Neural cell (in vitro differentiated cells): ENCODE data around the gene EVPL. TPM values are rescaled to one million over a fixed set of nuclear protein-coding genes. Genes with fewer than 3 reads are reported as not detected.

Source experiments
- H2AFZ ChIP-seq: fragments of 200-600, 300-800 bp; sonication (generic), shearing (Covaris generic); 2 replicates; pipeline ENCODE4 v1.6.0; 2014; ENCODE audit warnings: low read depth, mild to moderate bottlenecking, antibody characterized with exemption, low read length, moderate library complexity
- H3F3A ChIP-seq: fragments of 200-600 bp; shearing (Covaris generic); 2 replicates; pipeline ENCODE4 v1.6.1; 2016; ENCODE audit warnings: mild to moderate bottlenecking, moderate library complexity, mixed read lengths, antibody characterized with exemption, low read length; ENCODE audit not compliant: insufficient read depth, poor library complexity, severe bottlenecking
- H3K27ac ChIP-seq: fragments of 200-600, 300-800 bp; sonication (generic), shearing (Covaris generic); 2 replicates; pipeline ENCODE4 v1.5.1; 2014; ENCODE audit warnings: mild to moderate bottlenecking, low read length, moderate library complexity
- H3K27me3 ChIP-seq: fragments of 300-800, 200-600 bp; sonication (generic), shearing (Covaris generic); 2 replicates; pipeline ENCODE4 v1.6.0; 2014; ENCODE audit warnings: mild to moderate bottlenecking, low read depth, low read length, moderate library complexity; ENCODE audit not compliant: insufficient read depth
- H3K36me3 ChIP-seq: fragments of 300-800, 200-600 bp; sonication (generic), shearing (Covaris generic); 2 replicates; pipeline ENCODE4 v1.5.1; 2014; ENCODE audit warnings: mild to moderate bottlenecking, antibody characterized with exemption, low read length, moderate library complexity; ENCODE audit not compliant: insufficient read depth
- H3K4me2 ChIP-seq: fragments of 300-800, 200-600 bp; sonication (generic), shearing (Covaris generic); 2 replicates; pipeline ENCODE4 v1.6.0; 2014; ENCODE audit warnings: mild to moderate bottlenecking, low read length
- H3K4me3 ChIP-seq: fragments of 300-800, 200-600 bp; sonication (generic), shearing (Covaris generic); 2 replicates; pipeline ENCODE4 v1.5.1; 2014; ENCODE audit warnings: mild to moderate bottlenecking, low read length, moderate library complexity
- H3K79me2 ChIP-seq: fragments of 200-600 bp; shearing (Covaris generic); replicated peaks from 2 replicates; pipeline ENCODE4 v1.6.0; 2014; ENCODE audit warnings: mild to moderate bottlenecking, low read length, moderate library complexity; ENCODE audit not compliant: insufficient read depth
- H3K9ac ChIP-seq: fragments of 300-800, 200-600 bp; sonication (generic), shearing (Covaris generic); 2 replicates; pipeline ENCODE4 v1.6.1; 2016; ENCODE audit warnings: mild to moderate bottlenecking, low read length, mixed read lengths
- H3K9me2 ChIP-seq: fragments of 200-600 bp; shearing (Covaris generic); 2 replicates; pipeline ENCODE4 v1.6.1; 2016; ENCODE audit warnings: mild to moderate bottlenecking, low read length, mixed read lengths; ENCODE audit not compliant: insufficient read depth
- H3K9me3 ChIP-seq: fragments of 200-600, 300-800 bp; sonication (generic), shearing (Covaris generic); 2 replicates; pipeline ENCODE4 v1.6.1; 2016; ENCODE audit warnings: mild to moderate bottlenecking, mixed run types, low read length, moderate library complexity, mixed read lengths
- H4K20me1 ChIP-seq: fragments of 200-600 bp; shearing (Covaris generic); 2 replicates; pipeline ENCODE4 v1.6.1; 2016; ENCODE audit warnings: mild to moderate bottlenecking, mixed run types; ENCODE audit not compliant: insufficient read depth
- EP300 ChIP-seq: fragments of 450-650 bp; conservative IDR thresholded peaks from 2 replicates; pipeline ENCODE4 v1.6.1; 2014; ENCODE audit warnings: antibody characterized with exemption, mild to moderate bottlenecking, moderate library complexity; ENCODE audit not compliant: poor library complexity, severe bottlenecking
- EZH2 ChIP-seq: fragments of 200-600, 300-800 bp; shearing (Covaris generic), sonication (generic); IDR thresholded peaks from 2 replicates; pipeline ENCODE4 v1.6.1; 2014; ENCODE audit warnings: antibody characterized with exemption, low read length, borderline replicate concordance, mild to moderate bottlenecking; ENCODE audit not compliant: insufficient read depth, poor library complexity, severe bottlenecking
- MXI1 ChIP-seq: fragments of 450-650 bp; conservative IDR thresholded peaks from 2 replicates; pipeline ENCODE4 v1.6.1; 2014; ENCODE audit warnings: antibody characterized with exemption, mild to moderate bottlenecking; ENCODE audit not compliant: poor library complexity, severe bottlenecking
- POLR2AphosphoS5 ChIP-seq: IDR thresholded peaks from 2 replicates; pipeline ENCODE4 v1.6.1; 2012
- SMC3 ChIP-seq: fragments of 450-650 bp; conservative IDR thresholded peaks from 2 replicates; pipeline ENCODE4 v1.6.1; 2014; ENCODE audit warnings: antibody characterized with exemption, mild to moderate bottlenecking, moderate library complexity; ENCODE audit not compliant: poor library complexity
- TAF1 ChIP-seq: IDR thresholded peaks from 2 replicates; pipeline ENCODE4 v1.6.1; 2012; ENCODE audit warnings: low read depth
- polyA plus RNA-seq: library from polyadenylated mRNA; depleted of rRNA; stranded (reverse); fragments of >200 nt; gene quantifications from 2 replicates; pipeline ENCODE4 v1.2.3, GENCODE V29; 2014
- TF ChIP-seq, protein P1 (sequence below): IDR thresholded peaks from 2 replicates; pipeline ENCODE4 v1.6.1; 2012; ENCODE audit warnings: borderline replicate concordance
- TF ChIP-seq, protein P2 (sequence below): fragments of 450-650 bp; IDR thresholded peaks from 2 replicates; pipeline ENCODE4 v1.5.1; 2014; ENCODE audit warnings: antibody characterized with exemption, mild to moderate bottlenecking, moderate library complexity; ENCODE audit not compliant: poor library complexity, severe bottlenecking

Gene EVPL
- polyA plus RNA-seq, 1 donor from 2014 or later, result not detected

DNA sequence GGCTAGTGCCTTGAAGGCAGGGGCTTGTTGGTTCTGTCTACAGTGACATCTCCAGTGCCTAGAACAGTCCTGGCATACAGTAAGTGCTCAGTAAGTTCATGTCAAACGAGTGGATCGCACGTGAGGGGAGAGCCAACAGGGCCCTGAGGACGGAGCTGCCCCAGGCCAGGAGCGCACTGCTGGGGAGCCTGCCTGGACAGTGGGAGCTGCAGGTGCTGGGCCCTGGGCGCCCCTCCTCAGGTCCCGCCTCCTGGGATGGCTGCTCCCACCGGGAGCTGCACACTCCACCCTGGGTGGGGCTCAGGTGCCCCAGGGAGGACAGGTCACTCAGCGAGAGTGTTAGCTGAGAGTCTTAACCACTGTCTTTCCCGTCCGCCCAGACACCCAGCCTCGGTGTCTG is 1.8 kb downstream of the EVPL start:
- Histone ChIP-seq H3K27ac (no peak overlapping the region), H3K9me3 (no peaks in the 10 kb centered on the region), H4K20me1 (no peaks in the 10 kb centered on the region), H3F3A (no peaks in the 10 kb centered on the region), H3K79me2 (no peaks in the 10 kb centered on the region), H3K9me2 (no peaks in the 10 kb centered on the region), H2AFZ (no peak overlapping the region), H3K4me3 (no peak overlapping the region), H3K4me2 (no peak overlapping the region), H3K36me3 (no peaks in the 10 kb centered on the region), H3K27me3 (no peaks in the 10 kb centered on the region), H3K9ac (no peak overlapping the region)
- TF ChIP-seq, protein P1, sequence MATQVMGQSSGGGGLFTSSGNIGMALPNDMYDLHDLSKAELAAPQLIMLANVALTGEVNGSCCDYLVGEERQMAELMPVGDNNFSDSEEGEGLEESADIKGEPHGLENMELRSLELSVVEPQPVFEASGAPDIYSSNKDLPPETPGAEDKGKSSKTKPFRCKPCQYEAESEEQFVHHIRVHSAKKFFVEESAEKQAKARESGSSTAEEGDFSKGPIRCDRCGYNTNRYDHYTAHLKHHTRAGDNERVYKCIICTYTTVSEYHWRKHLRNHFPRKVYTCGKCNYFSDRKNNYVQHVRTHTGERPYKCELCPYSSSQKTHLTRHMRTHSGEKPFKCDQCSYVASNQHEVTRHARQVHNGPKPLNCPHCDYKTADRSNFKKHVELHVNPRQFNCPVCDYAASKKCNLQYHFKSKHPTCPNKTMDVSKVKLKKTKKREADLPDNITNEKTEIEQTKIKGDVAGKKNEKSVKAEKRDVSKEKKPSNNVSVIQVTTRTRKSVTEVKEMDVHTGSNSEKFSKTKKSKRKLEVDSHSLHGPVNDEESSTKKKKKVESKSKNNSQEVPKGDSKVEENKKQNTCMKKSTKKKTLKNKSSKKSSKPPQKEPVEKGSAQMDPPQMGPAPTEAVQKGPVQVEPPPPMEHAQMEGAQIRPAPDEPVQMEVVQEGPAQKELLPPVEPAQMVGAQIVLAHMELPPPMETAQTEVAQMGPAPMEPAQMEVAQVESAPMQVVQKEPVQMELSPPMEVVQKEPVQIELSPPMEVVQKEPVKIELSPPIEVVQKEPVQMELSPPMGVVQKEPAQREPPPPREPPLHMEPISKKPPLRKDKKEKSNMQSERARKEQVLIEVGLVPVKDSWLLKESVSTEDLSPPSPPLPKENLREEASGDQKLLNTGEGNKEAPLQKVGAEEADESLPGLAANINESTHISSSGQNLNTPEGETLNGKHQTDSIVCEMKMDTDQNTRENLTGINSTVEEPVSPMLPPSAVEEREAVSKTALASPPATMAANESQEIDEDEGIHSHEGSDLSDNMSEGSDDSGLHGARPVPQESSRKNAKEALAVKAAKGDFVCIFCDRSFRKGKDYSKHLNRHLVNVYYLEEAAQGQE, result no peak
- no peak for TF ChIP-seq TAF1
- TF ChIP-seq MXI1, result no peak
- TF ChIP-seq EZH2, result no peak
- TF ChIP-seq, protein P2, sequence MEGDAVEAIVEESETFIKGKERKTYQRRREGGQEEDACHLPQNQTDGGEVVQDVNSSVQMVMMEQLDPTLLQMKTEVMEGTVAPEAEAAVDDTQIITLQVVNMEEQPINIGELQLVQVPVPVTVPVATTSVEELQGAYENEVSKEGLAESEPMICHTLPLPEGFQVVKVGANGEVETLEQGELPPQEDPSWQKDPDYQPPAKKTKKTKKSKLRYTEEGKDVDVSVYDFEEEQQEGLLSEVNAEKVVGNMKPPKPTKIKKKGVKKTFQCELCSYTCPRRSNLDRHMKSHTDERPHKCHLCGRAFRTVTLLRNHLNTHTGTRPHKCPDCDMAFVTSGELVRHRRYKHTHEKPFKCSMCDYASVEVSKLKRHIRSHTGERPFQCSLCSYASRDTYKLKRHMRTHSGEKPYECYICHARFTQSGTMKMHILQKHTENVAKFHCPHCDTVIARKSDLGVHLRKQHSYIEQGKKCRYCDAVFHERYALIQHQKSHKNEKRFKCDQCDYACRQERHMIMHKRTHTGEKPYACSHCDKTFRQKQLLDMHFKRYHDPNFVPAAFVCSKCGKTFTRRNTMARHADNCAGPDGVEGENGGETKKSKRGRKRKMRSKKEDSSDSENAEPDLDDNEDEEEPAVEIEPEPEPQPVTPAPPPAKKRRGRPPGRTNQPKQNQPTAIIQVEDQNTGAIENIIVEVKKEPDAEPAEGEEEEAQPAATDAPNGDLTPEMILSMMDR, result no peak
- TF ChIP-seq SMC3, result no peak

DNA sequence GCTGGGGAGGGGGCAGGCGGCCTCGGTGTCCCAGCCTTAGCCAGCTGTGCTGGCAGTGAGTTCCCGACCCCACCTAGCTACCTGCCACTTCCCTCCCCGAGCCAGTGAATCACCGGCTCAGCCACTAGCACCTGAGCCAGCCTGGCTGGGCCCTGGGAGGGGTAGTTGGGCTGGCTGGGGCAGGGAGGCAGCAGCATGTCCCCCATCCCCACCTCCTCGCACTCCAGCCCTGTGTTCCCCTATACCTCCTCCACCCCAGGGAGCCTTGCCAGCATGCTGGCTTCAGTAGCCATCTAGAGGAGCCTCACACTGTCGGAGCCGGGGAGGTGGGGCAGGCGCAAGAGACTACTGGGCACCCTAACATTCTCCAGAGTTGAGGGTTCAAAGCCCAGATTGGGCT is 2.8 kb downstream of the EVPL start:
- Histone ChIP-seq H2AFZ (no peak overlapping the region), H4K20me1 (no peaks in the 10 kb centered on the region), H3K9me2 (no peaks in the 10 kb centered on the region), H3K9me3 (no peaks in the 10 kb centered on the region), H3K4me2 (no peak overlapping the region), H3K36me3 (no peaks in the 10 kb centered on the region), H3K27me3 (no peaks in the 10 kb centered on the region), H3K9ac (no peak overlapping the region), H3K4me3 (no peak overlapping the region), H3K79me2 (no peaks in the 10 kb centered on the region), H3F3A (no peaks in the 10 kb centered on the region), H3K27ac (no peak overlapping the region)
- TF ChIP-seq EZH2 (no peak), MXI1 (no peak), POLR2AphosphoS5 (no peak), EP300 (no peak), SMC3 (no peak)
- TF ChIP-seq, protein P1, result no peak
- TF ChIP-seq, protein P2, result no peak
